ENCODE results near the gene PER1. TPM values are rescaled to one million over a fixed set of nuclear protein-coding genes. Genes with fewer than 3 reads are reported as not detected.
A peak's percentile ranks its signal among the peaks of the same experiment; 100 is the strongest.

PER1 gene
- total RNA-seq, 1 experiment from 2014 or later, result 36.5 TPM

DNA sequence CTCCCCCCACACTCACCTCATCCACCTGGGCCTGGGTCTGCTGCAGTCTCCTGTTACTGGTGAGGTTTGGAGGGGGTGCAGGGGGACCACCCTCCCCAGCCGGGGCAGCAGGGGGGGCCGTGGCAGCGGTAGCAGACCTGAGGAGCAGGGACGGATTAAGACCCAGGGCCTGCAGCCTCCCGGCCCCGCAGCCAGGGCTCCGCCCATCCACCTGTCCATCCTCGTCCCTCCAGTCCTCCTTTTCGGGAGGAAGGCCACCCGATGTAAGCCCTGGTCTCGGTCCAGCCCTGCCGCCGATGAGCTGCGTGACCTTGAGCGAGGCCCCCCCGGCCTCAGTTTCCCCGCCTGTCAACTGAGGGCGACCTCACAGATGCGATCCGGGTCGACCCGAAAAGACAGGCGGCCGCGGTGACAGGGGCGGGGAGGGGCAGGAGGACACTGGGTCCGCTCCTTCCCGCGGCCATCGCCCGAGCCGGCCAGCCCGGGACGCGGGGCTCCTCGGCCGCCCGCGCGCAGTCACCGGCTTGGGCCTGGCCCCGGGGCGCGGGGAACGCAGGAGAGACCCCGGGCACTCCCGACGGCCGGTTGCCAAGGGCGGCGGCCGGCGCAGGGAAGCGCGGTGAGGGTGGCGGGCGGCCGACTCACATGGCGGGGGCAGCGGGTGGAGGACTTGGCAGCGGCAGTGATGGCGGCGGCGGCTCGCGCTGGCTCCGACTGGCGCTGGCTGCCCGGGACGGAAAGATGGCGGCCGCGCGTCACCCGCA, 10.2 kb upstream of the PER1 start, which contains the start of gene VAMP2:
VAMP2 (minus strand) TSS at position 716 of the 764 bp plus-strand sequence; CDS start at position 647, 69 bp downstream.
- H4K5ac ChIP-seq (ENCODE audit: insufficient read length, low read depth, low read length), result peak within 1 kb of the TSS; percentile 93
- peaks cover 10 to 26% (median 22%) of the 10 kb centered on the region in 3 experiments for H3K36me3 Mint-ChIP-seq (ENCODE audit: insufficient read depth in 1 of 3, low read depth in 3 of 3)

More for the DNA sequence above, 10.2 kb upstream of the PER1 start, which contains the start of gene VAMP2:
- H3K9me3 ChIP-seq (ENCODE audit: control insufficient read depth, low read depth, low read length), result no peaks in the 10 kb centered on the region
- H3K23ac ChIP-seq (ENCODE audit: insufficient read length, low read depth, low read length), result peak within 1 kb of the TSS; percentile 57
- H2BK5ac ChIP-seq (ENCODE audit: insufficient read length, low read length), result peak within 1 kb of the TSS; percentile 79
- peak within 1 kb of the TSS; percentile 62 for H3K27ac ChIP-seq (ENCODE audit: insufficient read length, low read depth, low read length)
- H3K27ac Mint-ChIP-seq, result peak within 1 kb of the TSS; percentile 98 to 100 (median 99)
- WGBS (ENCODE audit: extremely low coverage, insufficient read length, low lambda C conversion rate), result no CpG with 5 or more reads among the region's 75 CpGs
- H3K23me2 ChIP-seq (ENCODE audit: insufficient read length, low read depth, low read length, poor library complexity, severe bottlenecking), result peaks cover 13% of the 10 kb centered on the region
- peaks cover 3% of the 10 kb centered on the region; the same call in 1 of the 2 replicates for H3K4me1 ChIP-seq (ENCODE audit: insufficient read depth, low read length)
- H3K18ac ChIP-seq (ENCODE audit: insufficient read length, low read depth, low read length), result peak within 1 kb of the TSS; percentile 97
- H3K27me3 Mint-ChIP-seq (ENCODE audit: low read depth), result no peaks in the 10 kb centered on the region
- H3T11ph ChIP-seq (ENCODE audit: low read length), result no peak within 1 kb of the TSS
- H2AFZ ChIP-seq (ENCODE audit: low read length), result no peak within 1 kb of the TSS
- H3K9ac ChIP-seq (ENCODE audit: extremely low read depth, insufficient read length, low read length), result peak within 1 kb of the TSS; percentile 89
- no peak within 1 kb of the TSS for H3K56ac ChIP-seq (ENCODE audit: insufficient read length, low read depth, low read length)
- no peak within 1 kb of the TSS for H2AK5ac ChIP-seq (ENCODE audit: insufficient read length, low read length)
- H3K4me1 Mint-ChIP-seq, result peaks cover 38 to 42% of the 10 kb centered on the region in 2 experiments
- peak within 1 kb of the TSS; percentile 86 to 95 for H3K4me3 Mint-ChIP-seq
- H3K4ac ChIP-seq (ENCODE audit: low read depth, low read length), result peak within 1 kb of the TSS; percentile 20; the same call in 1 of the 2 replicates
- peak within 1 kb of the TSS; percentile 62 for H2BK120ac ChIP-seq (ENCODE audit: low read depth, low read length, poor library complexity, severe bottlenecking)
- peak within 1 kb of the TSS; percentile 83 for H2BK12ac ChIP-seq (ENCODE audit: insufficient read length, low read depth, low read length)
- peak within 1 kb of the TSS; percentile 95 for H3K14ac ChIP-seq (ENCODE audit: insufficient read depth, low read length)
- TF ChIP-seq, protein P1, sequence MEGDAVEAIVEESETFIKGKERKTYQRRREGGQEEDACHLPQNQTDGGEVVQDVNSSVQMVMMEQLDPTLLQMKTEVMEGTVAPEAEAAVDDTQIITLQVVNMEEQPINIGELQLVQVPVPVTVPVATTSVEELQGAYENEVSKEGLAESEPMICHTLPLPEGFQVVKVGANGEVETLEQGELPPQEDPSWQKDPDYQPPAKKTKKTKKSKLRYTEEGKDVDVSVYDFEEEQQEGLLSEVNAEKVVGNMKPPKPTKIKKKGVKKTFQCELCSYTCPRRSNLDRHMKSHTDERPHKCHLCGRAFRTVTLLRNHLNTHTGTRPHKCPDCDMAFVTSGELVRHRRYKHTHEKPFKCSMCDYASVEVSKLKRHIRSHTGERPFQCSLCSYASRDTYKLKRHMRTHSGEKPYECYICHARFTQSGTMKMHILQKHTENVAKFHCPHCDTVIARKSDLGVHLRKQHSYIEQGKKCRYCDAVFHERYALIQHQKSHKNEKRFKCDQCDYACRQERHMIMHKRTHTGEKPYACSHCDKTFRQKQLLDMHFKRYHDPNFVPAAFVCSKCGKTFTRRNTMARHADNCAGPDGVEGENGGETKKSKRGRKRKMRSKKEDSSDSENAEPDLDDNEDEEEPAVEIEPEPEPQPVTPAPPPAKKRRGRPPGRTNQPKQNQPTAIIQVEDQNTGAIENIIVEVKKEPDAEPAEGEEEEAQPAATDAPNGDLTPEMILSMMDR (conservative IDR thresholded peaks at IDR 0.05), result no peak
- H4K8ac ChIP-seq (replicated peaks; ENCODE audit: insufficient read length, low read depth, low read length), result no peak within 1 kb of the TSS
- H2BK15ac ChIP-seq (ENCODE audit: low read depth, low read length), result no peak within 1 kb of the TSS
- H4K91ac ChIP-seq (ENCODE audit: insufficient read length, low read depth, low read length), result peak within 1 kb of the TSS; percentile 15
- DNase-seq, result peak; percentile 79
- no peaks in the 10 kb centered on the region for H3K27me3 ChIP-seq (ENCODE audit: insufficient read depth, low read length)
- no peaks in the 10 kb centered on the region for H4K20me1 ChIP-seq (ENCODE audit: control insufficient read depth, insufficient read depth, insufficient read length)
- no peaks in the 10 kb centered on the region for H3K79me2 ChIP-seq (ENCODE audit: insufficient read depth, low read length)
- no peak within 1 kb of the TSS for H2BK20ac ChIP-seq (ENCODE audit: low read depth, low read length, poor library complexity, severe bottlenecking)
- peak within 1 kb of the TSS; percentile 58 for H3K4me2 ChIP-seq (ENCODE audit: insufficient read depth, insufficient read length, low read length)
- H3K9me3 Mint-ChIP-seq, result no peaks in the 10 kb centered on the region
- H3K79me1 ChIP-seq (ENCODE audit: insufficient read depth, low read depth, low read length, poor library complexity, severe bottlenecking), result no peaks in the 10 kb centered on the region
